A549 (cell line): Measurements from ENCODE around the gene SAMMSON. TPM values are rescaled to one million over a fixed set of nuclear protein-coding genes. Genes with fewer than 3 reads are reported as not detected.

Experiments used
- ATAC-seq, 2 experiments: fragments of 200-7000 bp in 1 of 2; fragments of >200 bp in 1 of 2; cut with Nextera tagmentation in 1 of 2; cut with Tn5 transposase in 1 of 2; 3 replicates each; pipeline versions ENCODE4 v1.8.0 to v1.9.1; 2018 to 2020; ENCODE audit warnings: mild to moderate bottlenecking in 1 of 2, moderate library complexity in 1 of 2
- CTCF ChIA-PET: fragments of 300-600 bp; sonication (Branson Sonifier 250); formaldehyde crosslinking; extraction: SDS; loops from one replicate; lab custom pipeline; 2021; ENCODE audit warnings: antibody characterized with exemption, inconsistent platforms; lab: Yijun Ruan, JAX
- POLR2A ChIA-PET: fragments of 350-600 bp; formaldehyde crosslinking; extraction: SDS; loops from one replicate; lab custom pipeline; 2021; ENCODE audit warnings: antibody characterized with exemption, inconsistent platforms; lab: Yijun Ruan, JAX
- DNase-seq, 2 experiments: peaks; one replicate each; pipeline versions ENCODE4 v3.0.0 to v3.0.0-alpha.2; 2011 to 2016; ENCODE audit warnings: low read depth in 1 of 2, low spot score in 1 of 2
- FAIRE-seq: peaks from 2 replicates; lab custom pipeline; 2011; peaks lifted over from hg19 to GRCh38; lab: Jason Lieb, UNC
- H3K27ac ChIP-seq, 2 experiments: fragments of >200 bp; sonication (Bioruptor Twin); formaldehyde crosslinking; 3 replicates each; pipeline ENCODE4 v1.5.1; 2016 to 2017
- H3K4me1 ChIP-seq: fragments of >200 bp; sonication (Bioruptor Twin); formaldehyde crosslinking; 3 replicates; pipeline ENCODE4 v1.6.1; 2016
- H3K4me2 ChIP-seq: fragments of >200 bp; sonication (Bioruptor Twin); formaldehyde crosslinking; 3 replicates; pipeline ENCODE4 v1.6.1; 2016
- H3K4me3 ChIP-seq: fragments of >200 bp; sonication (Bioruptor Twin); formaldehyde crosslinking; 3 replicates; pipeline ENCODE4 v1.5.1; 2016
- H3K9me3 ChIP-seq: fragments of >200 bp; sonication (Bioruptor Twin); formaldehyde crosslinking; 3 replicates; pipeline ENCODE4 v1.6.1; 2016
- CBX2 ChIP-seq: fragments of 200-600 bp; sonication (generic); IDR thresholded peaks from 2 replicates; pipeline ENCODE4 v1.6.1; 2016; ENCODE audit warnings: low read depth, mild to moderate bottlenecking, borderline replicate concordance
- CHD4 ChIP-seq: fragments of 200-600 bp; sonication (generic); IDR thresholded peaks from 2 replicates; pipeline ENCODE4 v1.6.1; 2016; ENCODE audit warnings: antibody characterized with exemption, mild to moderate bottlenecking, borderline replicate concordance
- EHF ChIP-seq: fragments of 250-450 bp; sonication (Bioruptor Pico); IDR thresholded peaks from 2 replicates; pipeline ENCODE4 v1.5.0; 2020; ENCODE audit warnings: mild to moderate bottlenecking
- FOSL2 ChIP-seq, 2 experiments: fragments of 450-650 bp in 1 of 2; fragments of >200 bp in 1 of 2; sonication (Bioruptor Twin) in 1 of 2; formaldehyde crosslinking; IDR thresholded peaks; 2 replicates each; pipeline versions ENCODE4 v1.5.0 to v1.6.1; 2016 to 2020; ENCODE audit warnings: mild to moderate bottlenecking in 1 of 2, moderate library complexity in 1 of 2
- FOXS1 ChIP-seq: fragments of 250-450 bp; sonication (Bioruptor Pico); IDR thresholded peaks from 2 replicates; pipeline ENCODE4 v1.5.0; 2020; ENCODE audit warnings: mild to moderate bottlenecking, moderate library complexity
- HEYL ChIP-seq: fragments of 250-450 bp; sonication (Bioruptor Pico); IDR thresholded peaks from 2 replicates; pipeline ENCODE4 v1.8.0; 2021; ENCODE audit warnings: mild to moderate bottlenecking, moderate library complexity
- HOXB5 ChIP-seq: fragments of 250-450 bp; sonication (Bioruptor Pico); IDR thresholded peaks from 2 replicates; pipeline ENCODE4 v1.5.0; 2020; ENCODE audit warnings: mild to moderate bottlenecking, moderate library complexity
- NFE2L2 ChIP-seq: fragments of 150-350 bp; conservative IDR thresholded peaks from 2 replicates; pipeline ENCODE4 v1.6.1; 2014; ENCODE audit warnings: low read length
- NPAS2 ChIP-seq: fragments of 250-450 bp; sonication (Bioruptor Pico); IDR thresholded peaks from 2 replicates; pipeline ENCODE4 v1.8.0; 2022; ENCODE audit warnings: mild to moderate bottlenecking, moderate library complexity, borderline replicate concordance
- POLR2A ChIP-seq: IDR thresholded peaks from 2 replicates; pipeline ENCODE4 v1.6.1; 2012; ENCODE audit warnings: mild to moderate bottlenecking, low read length
- RNF2 ChIP-seq: fragments of 200-600 bp; sonication (generic); IDR thresholded peaks from 2 replicates; pipeline ENCODE4 v1.6.1; 2016; ENCODE audit warnings: low read depth, mild to moderate bottlenecking, antibody characterized with exemption, moderate library complexity, borderline replicate concordance
- TFCP2L1 ChIP-seq: fragments of 250-450 bp; sonication (Bioruptor Pico); IDR thresholded peaks from 2 replicates; pipeline ENCODE4 v1.5.0; 2021; ENCODE audit warnings: mild to moderate bottlenecking
- ZC3H11A ChIP-seq: fragments of 450-650 bp; IDR thresholded peaks from 2 replicates; pipeline ENCODE4 v1.6.1; 2014; ENCODE audit warnings: antibody characterized with exemption, mild to moderate bottlenecking
- ZNF302 ChIP-seq: fragments of 250-450 bp; sonication (Bioruptor Pico); IDR thresholded peaks from 2 replicates; pipeline ENCODE4 v1.9.0; 2021; ENCODE audit warnings: inconsistent platforms, mild to moderate bottlenecking, moderate library complexity
- ZSCAN20 ChIP-seq: fragments of 250-450 bp; sonication (Bioruptor Pico); IDR thresholded peaks from 2 replicates; pipeline ENCODE4 v1.8.0; 2022; ENCODE audit warnings: mild to moderate bottlenecking, moderate library complexity
- WGBS: methylation state at CpG from one replicate; pipeline ENCODE4 v1.1.6; 2017; ENCODE audit errors: missing lambda C conversion rate; 5-methylcytosine and 5-hydroxymethylcytosine counted together
- polyA plus RNA-seq, 4 experiments: library from polyadenylated mRNA; depleted of rRNA in 3 of 4; stranded (reverse); fragments of >200 nt; fragmentation: RNase III in 1 of 4; extraction: RNeasy Plus Mini Kit Qiagen cat#74134 plus additional on column Dnase treatment in 1 of 4; gene quantifications; 2 replicates in 3 of 4; 3 replicates in 1 of 4; pipeline ENCODE4 v1.2.3, GENCODE V29; 2011 to 2017
- TF ChIP-seq, protein P1 (sequence below): fragments of 250-450 bp; sonication (Bioruptor Pico); IDR thresholded peaks from 2 replicates; pipeline ENCODE4 v1.5.0; 2021; ENCODE audit warnings: mild to moderate bottlenecking, moderate library complexity, borderline replicate concordance
- TF ChIP-seq, protein P2 (sequence below): fragments of >200 bp; sonication (Bioruptor Twin); formaldehyde crosslinking; IDR thresholded peaks from 3 replicates; pipeline ENCODE4 v1.6.1; 2016
- TF ChIP-seq, protein P3 (sequence below): fragments of 150-350 bp; IDR thresholded peaks from 2 replicates; pipeline ENCODE4 v1.6.1; 2014; ENCODE audit warnings: low read depth, mild to moderate bottlenecking, low read length
- TF ChIP-seq, protein P4 (sequence below): IDR thresholded peaks from 2 replicates; pipeline ENCODE4 v1.6.1; 2012

The SAMMSON gene
- polyA plus RNA-seq, 2 of the 4 experiments (the other 2 are of a cell fraction): not detected

DNA sequence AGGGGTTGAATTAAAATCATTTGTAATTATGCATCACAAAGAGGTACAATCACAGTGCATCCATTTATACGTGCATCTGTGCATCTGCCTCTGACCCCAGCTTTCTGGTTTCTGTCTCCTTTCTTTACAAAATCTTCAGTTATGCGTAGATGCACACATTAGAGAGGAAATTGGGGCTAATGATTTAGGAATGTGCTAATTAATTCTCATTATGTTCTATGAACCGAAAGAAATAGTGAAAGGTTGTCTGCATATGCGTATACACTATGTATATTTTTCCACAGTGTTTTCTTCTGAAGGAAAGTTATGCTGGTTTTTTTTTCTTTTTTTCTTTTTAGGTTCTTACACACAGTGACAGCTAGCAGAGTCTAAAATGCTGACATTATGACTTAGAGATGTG, 71.6 kb downstream of the SAMMSON start (continued):
- TF ChIP-seq CHD4: no peak
- TF ChIP-seq, protein P1, sequence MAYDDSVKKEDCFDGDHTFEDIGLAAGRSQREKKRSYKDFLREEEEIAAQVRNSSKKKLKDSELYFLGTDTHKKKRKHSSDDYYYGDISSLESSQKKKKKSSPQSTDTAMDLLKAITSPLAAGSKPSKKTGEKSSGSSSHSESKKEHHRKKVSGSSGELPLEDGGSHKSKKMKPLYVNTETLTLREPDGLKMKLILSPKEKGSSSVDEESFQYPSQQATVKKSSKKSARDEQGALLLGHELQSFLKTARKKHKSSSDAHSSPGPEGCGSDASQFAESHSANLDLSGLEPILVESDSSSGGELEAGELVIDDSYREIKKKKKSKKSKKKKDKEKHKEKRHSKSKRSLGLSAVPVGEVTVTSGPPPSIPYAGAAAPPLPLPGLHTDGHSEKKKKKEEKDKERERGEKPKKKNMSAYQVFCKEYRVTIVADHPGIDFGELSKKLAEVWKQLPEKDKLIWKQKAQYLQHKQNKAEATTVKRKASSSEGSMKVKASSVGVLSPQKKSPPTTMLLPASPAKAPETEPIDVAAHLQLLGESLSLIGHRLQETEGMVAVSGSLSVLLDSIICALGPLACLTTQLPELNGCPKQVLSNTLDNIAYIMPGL (CRISPR knock-in tag): no peak

DNA sequence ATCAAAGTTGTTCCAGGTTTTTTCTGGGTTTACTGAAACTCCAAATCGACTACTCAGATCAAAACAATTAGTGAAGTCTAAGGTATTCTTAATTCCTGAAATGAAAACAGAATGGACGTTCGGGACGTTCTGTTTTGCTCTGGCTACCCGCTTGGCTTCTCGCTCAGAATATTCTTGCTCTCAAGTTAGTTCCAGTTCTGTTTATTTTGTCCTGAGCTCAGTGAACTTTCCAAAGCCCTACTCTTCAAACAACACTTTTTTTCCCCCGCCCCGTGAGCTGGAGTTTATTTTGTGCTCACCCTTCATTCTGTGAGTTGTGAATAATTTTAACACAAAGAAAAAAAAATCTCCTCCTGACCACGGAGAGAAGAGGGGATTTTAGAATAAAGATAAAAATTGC, 72.6 kb downstream of the SAMMSON start:
- no peak for TF ChIP-seq ZC3H11A
- TF ChIP-seq CBX2: no peak
- no peak for TF ChIP-seq ZNF302 (CRISPR knock-in tag)
- TF ChIP-seq FOXS1 (CRISPR knock-in tag): no peak
- TF ChIP-seq, protein P2, sequence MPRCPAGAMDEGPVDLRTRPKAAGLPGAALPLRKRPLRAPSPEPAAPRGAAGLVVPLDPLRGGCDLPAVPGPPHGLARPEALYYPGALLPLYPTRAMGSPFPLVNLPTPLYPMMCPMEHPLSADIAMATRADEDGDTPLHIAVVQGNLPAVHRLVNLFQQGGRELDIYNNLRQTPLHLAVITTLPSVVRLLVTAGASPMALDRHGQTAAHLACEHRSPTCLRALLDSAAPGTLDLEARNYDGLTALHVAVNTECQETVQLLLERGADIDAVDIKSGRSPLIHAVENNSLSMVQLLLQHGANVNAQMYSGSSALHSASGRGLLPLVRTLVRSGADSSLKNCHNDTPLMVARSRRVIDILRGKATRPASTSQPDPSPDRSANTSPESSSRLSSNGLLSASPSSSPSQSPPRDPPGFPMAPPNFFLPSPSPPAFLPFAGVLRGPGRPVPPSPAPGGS: no peak
- no peak for TF ChIP-seq NPAS2 (CRISPR knock-in tag)
- TF ChIP-seq, protein P3, sequence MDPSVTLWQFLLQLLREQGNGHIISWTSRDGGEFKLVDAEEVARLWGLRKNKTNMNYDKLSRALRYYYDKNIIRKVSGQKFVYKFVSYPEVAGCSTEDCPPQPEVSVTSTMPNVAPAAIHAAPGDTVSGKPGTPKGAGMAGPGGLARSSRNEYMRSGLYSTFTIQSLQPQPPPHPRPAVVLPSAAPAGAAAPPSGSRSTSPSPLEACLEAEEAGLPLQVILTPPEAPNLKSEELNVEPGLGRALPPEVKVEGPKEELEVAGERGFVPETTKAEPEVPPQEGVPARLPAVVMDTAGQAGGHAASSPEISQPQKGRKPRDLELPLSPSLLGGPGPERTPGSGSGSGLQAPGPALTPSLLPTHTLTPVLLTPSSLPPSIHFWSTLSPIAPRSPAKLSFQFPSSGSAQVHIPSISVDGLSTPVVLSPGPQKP: no peak
- no peak for TF ChIP-seq TFCP2L1 (CRISPR knock-in tag)
- no peak for TF ChIP-seq POLR2A
- TF ChIP-seq FOSL2 (IDR thresholded peaks at IDR 0.05): no peak
- no peak for TF ChIP-seq FOSL2 (CRISPR knock-in tag; IDR thresholded peaks at IDR 0.05)
- DNase-seq: no peak
- WGBS: 24% methylated on average over 9 of the region's 9 CpGs
- Histone ChIP-seq H3K9me3 (no peaks in the 10 kb centered on the region), H3K27ac (no peak overlapping the region), H3K4me2 (peak overlapping the region; percentile 43; the same call in 1 of the 3 replicates), H3K4me1 (no peaks in the 10 kb centered on the region), H3K4me3 (no peak overlapping the region)
- no peak for ATAC-seq
- CTCF ChIA-PET: interaction anchor here (0.7 to 2.7 kb wide), 2 partner anchors 10 to 495 kb away, joined by 3 to 13 read pairs; no protein-coding TSS in a partner anchor
- FAIRE-seq: no peak
- POLR2A ChIA-PET: no interaction called here

GRCh38 chr3:70072754-70073153, 73.2 kb downstream of the SAMMSON start:
- Histone ChIP-seq H3K9me3 (peaks cover under 1% of the 10 kb centered on the region; the same call in 2 of the 3 replicates), H3K27ac (no peak overlapping the region), H3K4me1 (no peaks in the 10 kb centered on the region), H3K4me3 (no peak overlapping the region), H3K4me2 (no peak overlapping the region)
- FAIRE-seq: no peak
- WGBS: 89% methylated on average over 2 of the region's 2 CpGs
- ChIA-PET CTCF (interaction anchor here (2.7 kb wide), 1 partner anchor 10 kb away, joined by 13 read pairs; no protein-coding TSS in a partner anchor), POLR2A (no interaction called here)
- ATAC-seq: no peak
- TF ChIP-seq ZSCAN20 (CRISPR knock-in tag) (no peak), EHF (CRISPR knock-in tag) (no peak), FOXS1 (CRISPR knock-in tag) (no peak), HEYL (CRISPR knock-in tag) (no peak), HOXB5 (CRISPR knock-in tag) (no peak), TFCP2L1 (CRISPR knock-in tag) (no peak), RNF2 (no peak), NFE2L2 (no peak)
- TF ChIP-seq, protein P4, sequence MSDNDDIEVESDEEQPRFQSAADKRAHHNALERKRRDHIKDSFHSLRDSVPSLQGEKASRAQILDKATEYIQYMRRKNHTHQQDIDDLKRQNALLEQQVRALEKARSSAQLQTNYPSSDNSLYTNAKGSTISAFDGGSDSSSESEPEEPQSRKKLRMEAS: no peak
- TF ChIP-seq, protein P3: no peak
- DNase-seq: no peak
